Activated CD8-positive, alpha-beta T cell treated with anti-CD3 and anti-CD28 coated beads for 36 hours (primary cell): ENCODE data around the gene FPR2. TPM values are rescaled to one million over a fixed set of nuclear protein-coding genes. Genes with fewer than 3 reads are reported as not detected.

Source experiments
- ATAC-seq: fragments of 200-7000 bp; cut with Tn5 transposase; one replicate; pipeline ENCODE4 v1.10.0; 2021; ENCODE audit warnings: mild to moderate bottlenecking, moderate library complexity
- CTCF ChIA-PET: fragments of 350-600 bp; sonication (Branson Sonifier 250); formaldehyde crosslinking; loops from one replicate; lab custom pipeline; 2021; ENCODE audit warnings: antibody characterized with exemption; lab: Charles Lee
- POLR2A ChIA-PET: fragments of 350-600 bp; sonication (Branson Sonifier 250); formaldehyde crosslinking; loops from one replicate; lab custom pipeline; 2021; ENCODE audit warnings: antibody characterized with exemption; lab: Charles Lee
- DNase-seq: peaks from one replicate; pipeline ENCODE4 v3.0.0-alpha.2; 2020
- H3K27ac Mint-ChIP-seq: one replicate; pipeline ENCODE4 v1.8.0; 2021; ENCODE audit warnings: mild to moderate bottlenecking, mixed read lengths
- H3K27me3 Mint-ChIP-seq: one replicate; pipeline ENCODE4 v1.8.0; 2021; ENCODE audit warnings: mixed read lengths
- H3K36me3 Mint-ChIP-seq: one replicate; pipeline ENCODE4 v1.8.0; 2021; ENCODE audit warnings: low read depth, mixed read lengths
- H3K4me1 Mint-ChIP-seq: one replicate; pipeline ENCODE4 v1.8.0; 2021; ENCODE audit warnings: low read depth, mixed read lengths
- H3K4me3 Mint-ChIP-seq: one replicate; pipeline ENCODE4 v1.8.0; 2021; ENCODE audit warnings: mild to moderate bottlenecking, moderate library complexity, mixed read lengths
- H3K9me3 Mint-ChIP-seq: one replicate; pipeline ENCODE4 v1.8.0; 2021; ENCODE audit warnings: mixed read lengths
- CTCF ChIP-seq: fragments of 200-600 bp; IDR thresholded peaks from one replicate; pipeline ENCODE4 v1.8.0; 2022; ENCODE audit warnings: antibody characterized with exemption, mild to moderate bottlenecking
- intact Hi-C: fragments of 100-400 bp; cut with micrococcal nuclease; formaldehyde crosslinking; loops from one replicate; pipeline ENCODE4 v1.10.0; 2022
- total RNA-seq, 2 experiments: library from RNA; stranded (reverse); gene quantifications; one replicate each; pipeline ENCODE4 v1.2.3, GENCODE V29; 2021

The FPR2 gene
- total RNA-seq, 2 experiments from 2014 or later: not detected

GRCh38 chr19:51755571-51755970, 5.4 kb upstream of the FPR2 start:
- CTCF ChIA-PET: interaction anchor here (1.7 kb wide), 1 partner anchor 22 kb away, joined by 5 read pairs; no protein-coding TSS in a partner anchor
- no peaks in the 10 kb centered on the region for H3K4me1 Mint-ChIP-seq
- no peak for TF ChIP-seq CTCF
- H3K4me3 Mint-ChIP-seq: no peak overlapping the region
- intact Hi-C loops: no loop called here
- DNase-seq (no peak), ATAC-seq (no peak)
- H3K9me3 Mint-ChIP-seq: peaks cover 3% of the 10 kb centered on the region
- no peaks in the 10 kb centered on the region for H3K36me3 Mint-ChIP-seq
- H3K27ac Mint-ChIP-seq: no peak overlapping the region
- peaks cover 4% of the 10 kb centered on the region for H3K27me3 Mint-ChIP-seq
- POLR2A ChIA-PET: interaction anchor here (1.1 kb wide), 1 partner anchor 11 kb away, joined by 3 read pairs; no protein-coding TSS in a partner anchor

GRCh38 chr19:51761696-51762095, 716 bp downstream of the FPR2 start:
- Mint-ChIP-seq H3K9me3 (no peaks in the 10 kb centered on the region), H3K4me3 (no peak overlapping the region), H3K36me3 (no peaks in the 10 kb centered on the region), H3K4me1 (no peaks in the 10 kb centered on the region), H3K27ac (no peak overlapping the region), H3K27me3 (peaks cover 22% of the 10 kb centered on the region)
- no peak for ATAC-seq
- no peak for DNase-seq
- ChIA-PET POLR2A (no interaction called here), CTCF (no interaction called here)
- intact Hi-C loops: no loop called here
- no peak for TF ChIP-seq CTCF

- DNase-seq: no peak
- Mint-ChIP-seq H3K36me3 (no peaks in the 10 kb centered on the region), H3K27ac (no peak overlapping the region), H3K9me3 (no peaks in the 10 kb centered on the region), H3K27me3 (peaks cover 22% of the 10 kb centered on the region), H3K4me1 (no peaks in the 10 kb centered on the region), H3K4me3 (no peak overlapping the region)
- POLR2A ChIA-PET: no interaction called here
- no peak for ATAC-seq
- CTCF ChIA-PET: no interaction called here
- no peak for TF ChIP-seq CTCF
- intact Hi-C loops: no loop called here
Observed at GRCh38 chr19:51765086-51765485, 4.1 kb downstream of the FPR2 start.

GRCh38 chr19:51766461-51766860, 5.5 kb downstream of the FPR2 start:
- POLR2A ChIA-PET: interaction anchor here (0.9 kb wide), 1 partner anchor 11 kb away, joined by 3 read pairs; no protein-coding TSS in a partner anchor
- H3K4me1 Mint-ChIP-seq: no peaks in the 10 kb centered on the region
- no peak overlapping the region for H3K4me3 Mint-ChIP-seq
- intact Hi-C loops: no loop called here
- no peak for TF ChIP-seq CTCF
- DNase-seq (no peak), ATAC-seq (no peak)
- no peaks in the 10 kb centered on the region for H3K36me3 Mint-ChIP-seq
- CTCF ChIA-PET: no interaction called here
- H3K27ac Mint-ChIP-seq: no peak overlapping the region
- no peaks in the 10 kb centered on the region for H3K9me3 Mint-ChIP-seq
- H3K27me3 Mint-ChIP-seq: peaks cover 28% of the 10 kb centered on the region

- peaks cover 33% of the 10 kb centered on the region for H3K27me3 Mint-ChIP-seq
- POLR2A ChIA-PET: no interaction called here
- no peaks in the 10 kb centered on the region for H3K36me3 Mint-ChIP-seq
- H3K9me3 Mint-ChIP-seq: no peaks in the 10 kb centered on the region
- H3K4me3 Mint-ChIP-seq: no peak overlapping the region
- DNase-seq (no peak), ATAC-seq (no peak)
- CTCF ChIA-PET: no interaction called here
- H3K27ac Mint-ChIP-seq: no peak overlapping the region
- intact Hi-C loops: no loop called here
- no peak for TF ChIP-seq CTCF
- no peaks in the 10 kb centered on the region for H3K4me1 Mint-ChIP-seq
Observed at GRCh38 chr19:51771376-51772130, 10.6 kb downstream of the FPR2 start.
